AG04449 (cell line): Measurements from ENCODE around the gene ANKRD30A.

Experiments
- CTCF ChIA-PET: fragments of 350-600 bp; formaldehyde crosslinking; extraction: SDS; loops from one replicate; lab custom pipeline; 2021; ENCODE audit warnings: antibody characterized with exemption; lab: Yijun Ruan, JAX
- POLR2A ChIA-PET: fragments of 400-600, 350-600 bp; formaldehyde crosslinking; extraction: SDS; loops from one replicate; lab custom pipeline; 2020; ENCODE audit warnings: antibody characterized with exemption, inconsistent platforms; lab: Yijun Ruan, JAX
- DNase-seq: peaks from one replicate; pipeline ENCODE4 v3.0.0-alpha.2; 2010; ENCODE audit warnings: low read depth, low spot score
- H3K4me3 ChIP-seq: 2 replicates; pipeline ENCODE4 v1.5.1; 2011; ENCODE audit warnings: low read depth, mild to moderate bottlenecking, control low read depth, low read length
- CTCF ChIP-seq: IDR thresholded peaks from one replicate; pipeline ENCODE4 v1.5.1; 2011; ENCODE audit warnings: mild to moderate bottlenecking, moderate library complexity, low read length, control low read depth, inconsistent platforms; ENCODE audit not compliant: insufficient read depth; ENCODE audit errors: missing control alignments

The ANKRD30A gene

GRCh38 chr10:37301271-37301670 is 175.9 kb downstream of the ANKRD30A start:
- no peak for TF ChIP-seq CTCF
- no peak for DNase-seq
- CTCF ChIA-PET, result no interaction called here
- no peak overlapping the region for H3K4me3 ChIP-seq
- POLR2A ChIA-PET, result no interaction called here

- no peak overlapping the region for H3K4me3 ChIP-seq
- ChIA-PET POLR2A (no interaction called here), CTCF (no interaction called here)
- DNase-seq, result no peak
- TF ChIP-seq CTCF, result no peak
Measured at GRCh38 chr10:37304036-37304435, 178.6 kb downstream of the ANKRD30A start.

- ChIA-PET CTCF (no interaction called here), POLR2A (no interaction called here)
- no peak for DNase-seq
- no peak for TF ChIP-seq CTCF
- H3K4me3 ChIP-seq, result no peak overlapping the region
Measured at GRCh38 chr10:37314350-37314749, 189.0 kb downstream of the ANKRD30A start.

GRCh38 chr10:37314862-37315261 is 189.5 kb downstream of the ANKRD30A start:
- TF ChIP-seq CTCF, result no peak
- ChIA-PET CTCF (no interaction called here), POLR2A (no interaction called here)
- no peak for DNase-seq
- no peak overlapping the region for H3K4me3 ChIP-seq

GRCh38 chr10:37344413-37344812 is 219.0 kb downstream of the ANKRD30A start:
- ChIA-PET POLR2A (no interaction called here), CTCF (no interaction called here)
- TF ChIP-seq CTCF, result no peak
- no peak overlapping the region for H3K4me3 ChIP-seq
- DNase-seq, result no peak

- DNase-seq, result no peak
- ChIA-PET CTCF (no interaction called here), POLR2A (no interaction called here)
- H3K4me3 ChIP-seq, result no peak overlapping the region
- TF ChIP-seq CTCF, result no peak
Measured at GRCh38 chr10:37379991-37380390, 254.6 kb downstream of the ANKRD30A start.
